Loucy (cell line): Measurements from ENCODE around the gene CFAP43.

Experiments
- H2AFZ ChIP-seq: fragments of 200-600 bp; sonication (generic); 2 replicates; pipeline ENCODE4 v1.6.0; 2016; ENCODE audit warnings: antibody characterized with exemption, mild to moderate bottlenecking, low read length, moderate library complexity
- H3F3A ChIP-seq: fragments of 200-600 bp; 2 replicates; pipeline ENCODE4 v1.6.0; 2016; ENCODE audit warnings: antibody characterized with exemption, low read depth, mild to moderate bottlenecking
- H3K27me3 ChIP-seq: fragments of 200-600 bp; sonication (generic); 2 replicates; pipeline ENCODE4 v1.6.1; 2014; ENCODE audit warnings: low read length, mild to moderate bottlenecking; ENCODE audit not compliant: insufficient read depth, poor library complexity, severe bottlenecking
- H3K36me3 ChIP-seq: fragments of 200-600 bp; sonication (generic); 2 replicates; pipeline ENCODE4 v1.6.1; 2016; ENCODE audit warnings: low read length; ENCODE audit not compliant: insufficient read depth
- H3K4me1 ChIP-seq: fragments of 200-600 bp; sonication (generic); 2 replicates; pipeline ENCODE4 v1.5.1; 2014; ENCODE audit warnings: low read length, mild to moderate bottlenecking; ENCODE audit not compliant: insufficient read depth, poor library complexity, severe bottlenecking
- H3K4me2 ChIP-seq: fragments of 200-600 bp; sonication (generic); 2 replicates; pipeline ENCODE4 v1.6.0; 2014; ENCODE audit warnings: antibody characterized with exemption, low read length, low read depth, mild to moderate bottlenecking; ENCODE audit not compliant: poor library complexity, severe bottlenecking
- H3K4me3 ChIP-seq: fragments of 200-600 bp; sonication (generic); 2 replicates; pipeline ENCODE4 v1.5.1; 2014; ENCODE audit warnings: low read length, mild to moderate bottlenecking, mixed read lengths; ENCODE audit not compliant: poor library complexity, severe bottlenecking
- H3K79me2 ChIP-seq: fragments of 200-600 bp; sonication (generic); 2 replicates; pipeline ENCODE4 v1.6.1; 2014; ENCODE audit warnings: low read length; ENCODE audit not compliant: insufficient read depth
- H3K9ac ChIP-seq: fragments of 200-600 bp; sonication (generic); 2 replicates; pipeline ENCODE4 v1.6.0; 2014; ENCODE audit warnings: mild to moderate bottlenecking, low read depth, low read length, moderate library complexity; ENCODE audit not compliant: poor library complexity, severe bottlenecking
- H3K9me2 ChIP-seq: fragments of 200-600 bp; sonication (generic); replicated peaks from 2 replicates; pipeline ENCODE4 v1.6.1; 2016; ENCODE audit warnings: low read depth, low read length, mixed read lengths
- H3K9me3 ChIP-seq: fragments of 200-600 bp; sonication (generic); 2 replicates; pipeline ENCODE4 v1.6.1; 2014; ENCODE audit warnings: mild to moderate bottlenecking, antibody characterized with exemption, low read length, low read depth; ENCODE audit not compliant: insufficient read depth
- H4K20me1 ChIP-seq: fragments of 200-600 bp; sonication (generic); 2 replicates; pipeline ENCODE4 v1.6.0; 2014; ENCODE audit warnings: antibody characterized with exemption, low read length, mild to moderate bottlenecking; ENCODE audit not compliant: insufficient read depth, poor library complexity, severe bottlenecking
- CTCF ChIP-seq: fragments of 200-600 bp; sonication (generic); conservative IDR thresholded peaks from 2 replicates; pipeline ENCODE4 v1.5.1; 2014; ENCODE audit warnings: mild to moderate bottlenecking, antibody characterized with exemption, low read length
- EZH2phosphoT487 ChIP-seq: fragments of 200-600 bp; IDR thresholded peaks from 2 replicates; pipeline ENCODE4 v1.6.1; 2018; ENCODE audit warnings: antibody characterized with exemption, mild to moderate bottlenecking, moderate library complexity, borderline replicate concordance

Gene CFAP43

DNA sequence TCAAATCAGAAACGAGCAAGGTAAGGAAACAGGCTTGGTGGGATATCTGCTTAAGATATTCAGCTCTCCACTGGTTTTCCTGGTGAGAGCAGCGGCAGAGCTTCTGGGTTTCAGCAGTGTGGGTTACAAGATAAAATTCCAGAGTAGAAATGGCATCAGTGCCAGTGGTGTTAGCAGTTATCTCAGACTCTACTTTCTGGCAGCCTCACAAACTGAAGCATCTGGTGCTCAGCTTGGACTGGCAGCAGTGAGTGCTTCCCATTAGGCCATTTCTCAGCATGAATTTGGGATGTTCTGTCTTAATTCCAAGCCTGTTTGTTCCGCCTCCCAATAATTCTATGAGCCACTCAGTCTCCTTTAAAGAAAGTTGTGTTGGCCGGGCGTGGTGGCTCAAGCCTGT is 29.9 kb upstream of the CFAP43 start:
- H3K27me3 ChIP-seq, result no peaks in the 10 kb centered on the region
- no peak overlapping the region for H2AFZ ChIP-seq
- peak overlapping the region; percentile 11 for H3K9ac ChIP-seq
- H3K4me1 ChIP-seq, result peaks cover 42% of the 10 kb centered on the region
- no peak overlapping the region for H3K4me3 ChIP-seq
- peaks cover 54% of the 10 kb centered on the region for H3K79me2 ChIP-seq
- no peaks in the 10 kb centered on the region for H3F3A ChIP-seq
- TF ChIP-seq EZH2phosphoT487 (no peak), CTCF (no peak)
- H3K9me2 ChIP-seq, result no peaks in the 10 kb centered on the region
- H4K20me1 ChIP-seq, result peaks cover 9% of the 10 kb centered on the region
- no peaks in the 10 kb centered on the region for H3K9me3 ChIP-seq
- peaks cover 27% of the 10 kb centered on the region; the same call in 1 of the 2 replicates for H3K36me3 ChIP-seq
- H3K4me2 ChIP-seq, result no peak overlapping the region

- Histone ChIP-seq H2AFZ (no peak overlapping the region), H3K4me1 (peaks cover 55% of the 10 kb centered on the region), H4K20me1 (peaks cover 21% of the 10 kb centered on the region), H3K79me2 (peaks cover 56% of the 10 kb centered on the region), H3K4me3 (no peak overlapping the region), H3K9ac (peak overlapping the region; percentile 11), H3K4me2 (peak overlapping the region; percentile 31), H3F3A (no peaks in the 10 kb centered on the region), H3K27me3 (no peaks in the 10 kb centered on the region), H3K9me2 (no peaks in the 10 kb centered on the region), H3K9me3 (no peaks in the 10 kb centered on the region), H3K36me3 (peaks cover 20% of the 10 kb centered on the region; the same call in 1 of the 2 replicates)
- no peak for TF ChIP-seq CTCF
- TF ChIP-seq EZH2phosphoT487, result no peak
These were observed 28.6 kb upstream of the CFAP43 start for GRCh38 chr10:104260775-104261115.

DNA sequence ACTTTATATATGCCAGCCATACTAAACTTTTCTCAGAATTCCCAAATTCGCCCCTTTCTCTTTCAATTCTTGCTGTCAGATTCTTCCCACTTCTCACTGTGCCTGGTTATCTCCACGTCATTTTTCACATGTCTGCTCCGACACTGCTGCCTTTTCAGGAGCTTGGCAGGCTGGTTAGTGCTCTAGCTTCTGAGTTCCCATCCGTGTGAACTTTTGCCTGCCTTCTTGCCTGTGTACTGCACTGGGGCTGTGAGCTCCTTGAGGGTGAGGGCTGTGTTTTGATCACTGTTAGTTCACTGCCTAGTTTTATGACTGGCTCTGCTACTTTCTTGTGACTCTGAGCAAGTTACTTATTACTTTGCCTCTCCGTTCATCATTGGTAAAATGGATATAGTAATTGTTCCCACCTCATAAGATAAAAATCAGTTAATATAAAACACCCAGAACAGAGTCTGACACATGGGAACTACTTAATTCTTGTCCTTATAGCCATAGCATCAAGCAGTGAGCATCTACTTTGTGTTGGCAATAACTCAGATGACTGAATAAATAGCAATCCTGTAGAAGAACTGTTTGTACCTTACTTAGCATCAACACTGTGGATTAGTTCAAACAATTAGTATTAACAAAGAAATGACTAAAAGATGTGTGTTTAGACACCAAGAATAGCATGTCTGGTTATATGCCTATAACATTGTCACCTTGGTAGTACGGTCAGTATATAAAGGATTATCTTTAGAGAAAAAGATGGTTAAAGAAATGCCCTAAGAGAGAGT is 28.0 kb upstream of the CFAP43 start:
- Histone ChIP-seq H3K4me3 (no peak overlapping the region), H3K4me1 (peaks cover 60% of the 10 kb centered on the region), H3K79me2 (peaks cover 56% of the 10 kb centered on the region), H4K20me1 (peaks cover 26% of the 10 kb centered on the region), H3K9me2 (no peaks in the 10 kb centered on the region), H3K4me2 (peak overlapping the region; percentile 31), H2AFZ (no peak overlapping the region), H3F3A (no peaks in the 10 kb centered on the region), H3K9me3 (no peaks in the 10 kb centered on the region), H3K36me3 (peaks cover 15% of the 10 kb centered on the region; the same call in 1 of the 2 replicates), H3K9ac (no peak overlapping the region), H3K27me3 (no peaks in the 10 kb centered on the region)
- TF ChIP-seq CTCF, result no peak
- TF ChIP-seq EZH2phosphoT487, result no peak
